Measurements from ENCODE around the gene KRT39. TPM values are rescaled to one million over a fixed set of nuclear protein-coding genes. Genes with fewer than 3 reads are reported as not detected.

KRT39 gene
- total RNA-seq, 2 donors from 2014 or later: not detected

GRCh38 chr17:40910441-40910841, 56.3 kb downstream of the KRT39 start:
- no peaks in the 10 kb centered on the region for H3K9me3 ChIP-seq (ENCODE audit: control insufficient read depth, low read length)

GRCh38 chr17:40909755-40910154, 57.0 kb downstream of the KRT39 start:
- Histone ChIP-seq H3K9me3 (ENCODE audit: control insufficient read depth, low read length) (no peaks in the 10 kb centered on the region), H3K27ac (ENCODE audit: low read depth, low read length) (no peak overlapping the region), H3K36me3 (ENCODE audit: control insufficient read depth, insufficient read depth, low read length) (no peaks in the 10 kb centered on the region), H3K4me3 (ENCODE audit: low read length) (no peak overlapping the region), H3K27me3 (ENCODE audit: control insufficient read depth, insufficient read depth, low read length, poor library complexity, severe bottlenecking) (no peaks in the 10 kb centered on the region), H3K9ac (ENCODE audit: extremely low read depth, low read length, poor library complexity, severe bottlenecking) (no peak overlapping the region), H3K4me1 (ENCODE audit: control insufficient read depth, insufficient read depth, low read length) (no peaks in the 10 kb centered on the region)
- H3K36me3 Mint-ChIP-seq (ENCODE audit: low read depth): no peaks in the 10 kb centered on the region
- H3K9me3 Mint-ChIP-seq: no peaks in the 10 kb centered on the region
- peaks cover 12% of the 10 kb centered on the region for H3K4me1 Mint-ChIP-seq
- WGBS, 2 experiments (ENCODE audit: insufficient coverage in 1 of 2, insufficient read length in 1 of 2): 77 to 93% methylated on average over 2 to 4 of the region's 4 CpGs
- H3K4me3 Mint-ChIP-seq: no peak overlapping the region
- DNase-seq: no peak
- no peak for TF ChIP-seq CTCF (conservative IDR thresholded peaks at IDR 0.05)
- no peak overlapping the region for H3K27ac Mint-ChIP-seq
- peaks cover 29% of the 10 kb centered on the region for H3K27me3 Mint-ChIP-seq (ENCODE audit: insufficient read depth)

More at GRCh38 chr17:40910441-40910841, 56.3 kb downstream of the KRT39 start:
- Mint-ChIP-seq H3K4me3 (no peak overlapping the region), H3K36me3 (ENCODE audit: low read depth) (no peaks in the 10 kb centered on the region), H3K4me1 (peaks cover 9% of the 10 kb centered on the region), H3K27ac (no peak overlapping the region), H3K27me3 (ENCODE audit: insufficient read depth) (peaks cover 22% of the 10 kb centered on the region), H3K9me3 (no peaks in the 10 kb centered on the region)
- Histone ChIP-seq H3K4me3 (ENCODE audit: low read length) (no peak overlapping the region), H3K27ac (ENCODE audit: low read depth, low read length) (no peak overlapping the region), H3K36me3 (ENCODE audit: control insufficient read depth, insufficient read depth, low read length) (no peaks in the 10 kb centered on the region), H3K9ac (ENCODE audit: extremely low read depth, low read length, poor library complexity, severe bottlenecking) (no peak overlapping the region), H3K4me1 (ENCODE audit: control insufficient read depth, insufficient read depth, low read length) (no peaks in the 10 kb centered on the region), H3K27me3 (ENCODE audit: control insufficient read depth, insufficient read depth, low read length, poor library complexity, severe bottlenecking) (no peaks in the 10 kb centered on the region)
- DNase-seq: no peak
- TF ChIP-seq CTCF (conservative IDR thresholded peaks at IDR 0.05): no peak
- 95 to 100% methylated on average over 1 to 3 of the region's 3 CpGs for WGBS, 2 experiments (ENCODE audit: insufficient coverage in 1 of 2, insufficient read length in 1 of 2)

GRCh38 chr17:40909351-40909750, 57.4 kb downstream of the KRT39 start:
- no peaks in the 10 kb centered on the region for H3K9me3 ChIP-seq (ENCODE audit: control insufficient read depth, low read length)
- H3K4me1 ChIP-seq (ENCODE audit: control insufficient read depth, insufficient read depth, low read length): no peaks in the 10 kb centered on the region
- Mint-ChIP-seq H3K36me3 (ENCODE audit: low read depth) (no peaks in the 10 kb centered on the region), H3K9me3 (no peaks in the 10 kb centered on the region), H3K27ac (no peak overlapping the region), H3K4me3 (no peak overlapping the region), H3K27me3 (ENCODE audit: insufficient read depth) (peaks cover 33% of the 10 kb centered on the region), H3K4me1 (peaks cover 17% of the 10 kb centered on the region)
- peak; percentile 92 for DNase-seq
- peak; percentile 87 for TF ChIP-seq CTCF (conservative IDR thresholded peaks at IDR 0.05)
- no peaks in the 10 kb centered on the region for H3K27me3 ChIP-seq (ENCODE audit: control insufficient read depth, insufficient read depth, low read length, poor library complexity, severe bottlenecking)
- H3K27ac ChIP-seq (ENCODE audit: low read depth, low read length): no peak overlapping the region
- 5 to 19% methylated on average over 5 of the region's 5 CpGs for WGBS, 2 experiments (ENCODE audit: insufficient coverage in 1 of 2, insufficient read length in 1 of 2)
- no peak overlapping the region for H3K9ac ChIP-seq (ENCODE audit: extremely low read depth, low read length, poor library complexity, severe bottlenecking)
- no peak overlapping the region for H3K4me3 ChIP-seq (ENCODE audit: low read length)
- no peaks in the 10 kb centered on the region for H3K36me3 ChIP-seq (ENCODE audit: control insufficient read depth, insufficient read depth, low read length)

Other genes with a start within 250 kb of the KRT39 start
- not detected for gene KRT25, start 211.6 kb downstream of the KRT39 start, total RNA-seq
- gene KRT26, start 194.7 kb downstream of the KRT39 start, total RNA-seq: not detected
- gene KRT27, start 184.4 kb downstream of the KRT39 start, total RNA-seq: not detected
- gene KRT28, start 167.0 kb downstream of the KRT39 start, total RNA-seq: not detected
- 10 to 100 TPM; 22.3 to 46.8 TPM for gene KRT10, start 144.3 kb downstream of the KRT39 start, total RNA-seq
- not detected for gene KRT12, start 99.7 kb downstream of the KRT39 start, total RNA-seq
- not detected for gene KRT20, start 81.7 kb downstream of the KRT39 start, total RNA-seq
- not detected for gene KRT23, start 29.3 kb downstream of the KRT39 start, total RNA-seq
- not detected for gene KRT40, start 17.4 kb upstream of the KRT39 start, total RNA-seq
- not detected for gene KRTAP3-3, start 27.2 kb upstream of the KRT39 start, total RNA-seq
- gene KRTAP3-2, start 33.0 kb upstream of the KRT39 start, total RNA-seq: not detected
- not detected for gene KRTAP3-1, start 42.2 kb upstream of the KRT39 start, total RNA-seq
- gene KRTAP1-5, start 60.3 kb upstream of the KRT39 start, total RNA-seq: not detected
- not detected for gene KRTAP1-4, start 63.2 kb upstream of the KRT39 start, total RNA-seq
- gene KRTAP1-3, start 67.9 kb upstream of the KRT39 start, total RNA-seq: not detected
- not detected for gene KRTAP1-1, start 74.5 kb upstream of the KRT39 start, total RNA-seq
- gene KRTAP2-1, start 80.4 kb upstream of the KRT39 start, total RNA-seq: not detected
- gene KRTAP2-2, start 88.3 kb upstream of the KRT39 start, total RNA-seq: not detected
- gene KRTAP2-3, start 93.2 kb upstream of the KRT39 start, total RNA-seq: not detected
- not detected for gene KRTAP2-4, start 98.9 kb upstream of the KRT39 start, total RNA-seq
- gene KRTAP4-7, start 117.2 kb upstream of the KRT39 start, total RNA-seq: not detected
- not detected for gene KRTAP4-8, start 131.2 kb upstream of the KRT39 start, total RNA-seq
- gene KRTAP4-16, start 135.3 kb upstream of the KRT39 start, total RNA-seq: not detected
- not detected for gene KRTAP4-9, start 138.4 kb upstream of the KRT39 start, total RNA-seq
- gene KRTAP4-11, start 151.4 kb upstream of the KRT39 start, total RNA-seq: not detected
- not detected for gene KRTAP4-12, start 157.2 kb upstream of the KRT39 start, total RNA-seq
- not detected for gene KRTAP4-6, start 173.6 kb upstream of the KRT39 start, total RNA-seq
- gene KRTAP4-5, start 182.9 kb upstream of the KRT39 start, total RNA-seq: not detected
- not detected for gene KRTAP4-4, start 193.8 kb upstream of the KRT39 start, total RNA-seq
- gene KRTAP4-3, start 201.3 kb upstream of the KRT39 start, total RNA-seq: not detected
- not detected for gene KRTAP4-2, start 211.3 kb upstream of the KRT39 start, total RNA-seq
- gene KRTAP4-1, start 218.0 kb upstream of the KRT39 start, total RNA-seq: not detected
- gene KRTAP9-1, start 222.9 kb upstream of the KRT39 start, total RNA-seq: not detected

All from endodermal cell (in vitro differentiated cells).